Effector CD4-positive, alpha-beta T cell (primary cell): ENCODE data around the gene USP19.

ENCODE experiments used
- DNase-seq: peaks from one replicate; pipeline ENCODE4 v3.0.0-alpha.2; 2020

USP19 gene

DNA sequence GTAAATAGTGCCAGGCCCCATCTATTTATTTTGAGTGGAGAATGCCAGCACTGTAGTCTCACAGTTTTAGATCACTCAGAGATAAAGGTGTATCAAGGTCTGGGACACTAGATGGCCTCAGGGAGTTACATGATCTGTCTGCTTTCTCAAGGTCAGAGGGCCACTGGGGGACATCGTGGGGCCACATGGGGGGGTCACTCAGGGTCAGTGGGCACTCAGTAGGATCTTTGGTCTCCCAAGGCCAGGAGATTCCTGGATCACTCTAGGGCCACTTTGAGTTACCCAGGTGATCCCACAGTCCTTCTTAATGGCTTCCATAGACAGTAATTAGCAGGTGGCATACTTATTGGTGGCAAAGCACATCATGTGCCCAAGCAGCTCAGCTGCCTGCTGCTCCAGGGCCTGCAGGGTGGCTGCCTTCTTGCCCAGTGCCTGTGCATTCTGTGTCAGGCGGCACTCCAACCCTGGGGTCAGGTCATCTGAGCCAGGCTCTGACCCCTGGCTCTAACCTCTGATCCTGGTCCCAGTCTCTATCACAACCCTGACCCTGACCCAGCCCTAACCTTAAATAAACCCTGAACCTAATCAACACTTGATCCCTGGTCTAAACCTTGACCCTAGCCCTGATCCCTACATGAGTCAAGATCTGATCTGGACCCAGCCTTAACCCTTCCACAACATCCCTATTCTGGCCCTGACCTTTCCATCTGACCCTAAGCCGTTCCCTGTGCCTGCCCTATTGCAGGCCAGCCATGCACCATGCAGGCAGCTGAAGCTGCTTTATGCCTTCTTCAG lies 14.0 kb upstream of the USP19 start:
- no peak for DNase-seq

DNA sequence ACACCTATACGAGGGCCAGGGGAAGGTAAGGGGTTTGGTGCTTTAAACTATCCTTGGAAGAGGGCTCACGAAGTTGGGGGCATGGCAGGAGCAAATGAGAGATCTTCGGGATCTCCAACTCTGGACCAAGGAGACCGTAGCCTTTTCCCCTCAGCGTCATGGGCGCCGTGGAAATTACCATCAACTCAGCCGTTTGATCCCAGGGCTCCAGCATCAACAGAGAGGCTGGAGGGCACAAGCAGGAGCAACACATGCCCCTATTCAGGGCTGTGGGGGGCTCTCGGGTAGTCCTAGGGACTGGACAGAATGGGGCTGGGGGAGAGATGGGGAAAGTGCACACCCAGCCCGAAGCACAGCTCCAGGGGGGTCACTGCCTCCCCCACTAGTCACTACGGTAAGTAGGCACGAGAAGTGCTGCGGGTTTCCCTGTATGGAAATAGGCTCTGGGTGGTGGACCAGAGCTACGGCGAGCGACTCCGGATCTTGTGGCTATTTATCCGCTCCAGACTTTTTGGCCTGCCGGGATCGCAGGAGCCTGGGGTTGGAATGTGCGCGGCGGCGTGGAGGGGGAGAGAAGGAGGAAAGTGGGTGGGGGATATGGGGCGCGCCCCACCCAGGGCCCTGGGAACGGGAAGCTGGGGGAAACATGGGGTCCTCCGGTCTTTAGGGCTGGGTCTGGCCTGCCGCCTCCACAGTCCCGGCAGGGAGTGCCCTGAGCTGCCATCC lies 12.8 kb upstream of the USP19 start:
- no peak for DNase-seq

DNA sequence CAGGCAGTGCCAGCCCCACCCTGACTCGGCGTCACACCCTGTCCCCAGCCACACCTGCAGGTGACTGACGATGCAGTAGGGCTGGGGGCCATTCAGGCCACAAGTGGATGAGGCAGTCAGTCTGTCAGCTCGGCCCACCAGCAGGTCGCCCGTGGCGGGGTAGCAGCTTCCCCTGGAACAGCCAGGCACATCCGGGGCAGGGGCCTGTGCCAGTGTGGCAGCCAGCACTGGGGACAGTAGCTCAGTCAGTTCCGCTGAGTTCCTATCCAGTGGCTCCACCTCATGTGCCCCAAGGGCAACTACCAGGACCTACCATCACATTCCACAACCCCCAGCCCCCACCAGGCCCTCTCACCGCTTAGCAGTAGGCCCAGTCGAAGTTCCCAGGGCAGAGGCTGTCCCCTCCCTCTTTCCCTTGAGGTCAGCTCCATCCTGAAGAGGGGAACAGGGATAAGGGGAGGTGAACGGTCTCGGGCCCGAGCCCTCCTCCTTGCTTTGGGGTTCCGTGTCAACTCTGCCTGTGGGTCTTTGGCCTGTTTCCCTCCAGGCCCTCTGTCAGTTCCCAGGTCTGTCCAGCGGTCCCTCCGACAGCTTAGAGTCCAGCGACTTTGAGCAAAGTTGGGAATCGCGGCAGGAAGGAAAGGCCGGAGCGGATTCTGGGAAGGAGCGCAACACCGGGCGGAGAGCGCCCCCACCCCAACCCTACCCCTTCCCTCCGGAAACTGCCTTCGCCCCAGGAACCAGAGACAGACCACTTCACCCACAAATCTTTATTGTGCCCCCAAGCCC lies 12.0 kb upstream of the USP19 start, which contains the start of gene LAMB2:
Gene LAMB2, minus strand, starts transcription at position 614 of the 789 bp plus-strand sequence. Its CDS starts 183 bp downstream, at position 431.
- no peak for DNase-seq

DNA sequence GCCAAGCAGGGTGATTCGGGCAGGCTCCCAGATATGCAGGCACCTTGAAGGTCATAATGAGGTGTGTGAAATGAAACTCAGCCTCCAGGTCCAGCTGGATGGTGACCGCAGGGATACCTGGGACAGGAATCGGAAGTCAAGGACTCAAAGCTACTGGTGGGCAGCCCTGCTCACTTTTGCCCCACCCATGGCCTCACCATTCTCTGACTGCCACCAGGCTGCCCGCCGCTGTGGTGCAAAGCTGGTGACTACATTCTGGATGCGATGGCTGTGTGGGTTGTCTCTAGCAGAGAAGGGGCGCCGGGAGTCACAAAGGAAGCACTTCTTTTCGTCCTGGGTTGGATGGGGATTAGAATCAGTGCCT lies 11.4 kb upstream of the USP19 start:
- DNase-seq, result no peak

DNA sequence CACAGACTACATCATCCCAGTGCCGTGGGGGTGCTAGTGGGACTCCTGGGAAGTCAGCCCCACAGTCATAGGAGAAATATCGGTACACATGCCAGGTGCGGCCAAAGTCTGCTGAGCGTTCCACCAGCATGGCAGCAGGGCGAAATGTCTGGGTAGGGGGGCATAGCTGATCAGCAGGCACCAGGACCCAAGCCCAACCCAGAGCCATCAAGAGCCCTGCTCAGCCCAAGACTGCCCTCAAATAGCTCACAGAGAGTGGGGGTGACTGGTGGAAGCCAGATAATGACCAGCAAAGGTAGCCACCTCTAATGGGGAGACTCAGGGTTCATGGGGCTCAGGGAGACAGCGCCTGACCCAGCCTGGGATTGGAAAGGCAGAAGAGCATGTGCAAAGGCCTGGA lies 11.0 kb upstream of the USP19 start:
- no peak for DNase-seq

DNA sequence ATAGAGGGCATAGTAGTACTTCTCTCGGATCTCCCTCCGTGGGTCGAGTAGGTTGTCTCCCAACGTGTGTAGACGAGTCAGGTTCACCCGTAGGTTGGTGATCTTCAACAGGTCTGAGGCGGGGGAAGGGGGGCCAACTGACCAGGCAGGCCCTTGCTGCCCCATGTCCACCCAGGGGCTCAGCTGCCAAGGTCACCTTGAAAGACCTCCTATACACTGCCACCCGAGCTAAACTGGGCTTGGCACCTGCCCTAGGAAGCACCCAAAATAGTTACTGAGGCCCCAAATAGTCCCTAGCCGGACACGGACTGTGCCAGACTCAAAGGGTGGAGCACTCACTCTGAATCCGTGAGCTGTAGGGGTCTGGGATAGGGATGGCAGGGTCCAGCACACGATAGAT lies 10.4 kb upstream of the USP19 start:
- DNase-seq, result no peak

DNA sequence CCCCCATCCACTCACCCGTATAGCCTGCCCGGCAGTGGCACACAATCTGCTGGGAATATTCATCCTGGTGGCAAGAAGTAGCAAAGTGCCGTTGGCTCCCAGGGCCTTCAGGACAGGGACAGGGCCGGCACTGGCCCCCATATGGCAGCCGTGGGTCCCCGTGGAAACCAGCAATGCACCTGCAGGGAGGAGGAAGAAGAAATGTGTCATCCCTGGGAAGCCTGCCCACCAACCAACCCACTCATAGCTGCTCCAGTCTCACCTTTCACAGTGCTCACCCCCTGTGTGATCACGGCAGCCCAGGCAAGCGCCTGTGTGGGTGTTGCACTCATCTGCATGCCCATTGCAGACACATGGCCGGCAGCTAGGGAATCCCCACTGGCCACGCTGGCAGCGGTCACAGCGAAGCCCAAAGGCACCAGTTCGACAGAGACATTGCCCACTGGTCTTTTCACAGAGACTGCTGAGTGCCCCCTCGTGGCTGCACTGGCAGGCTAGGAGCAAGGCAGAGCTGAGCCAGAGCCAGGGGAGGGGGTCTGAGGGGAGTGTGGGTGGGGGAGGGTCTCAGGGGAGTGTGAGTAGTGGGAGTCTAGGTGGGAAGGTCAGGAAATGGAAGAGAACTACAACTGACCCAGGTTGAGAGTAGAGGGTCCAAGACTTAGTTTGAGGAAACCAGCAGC lies 4.5 kb upstream of the USP19 start:
- no peak for DNase-seq

DNA sequence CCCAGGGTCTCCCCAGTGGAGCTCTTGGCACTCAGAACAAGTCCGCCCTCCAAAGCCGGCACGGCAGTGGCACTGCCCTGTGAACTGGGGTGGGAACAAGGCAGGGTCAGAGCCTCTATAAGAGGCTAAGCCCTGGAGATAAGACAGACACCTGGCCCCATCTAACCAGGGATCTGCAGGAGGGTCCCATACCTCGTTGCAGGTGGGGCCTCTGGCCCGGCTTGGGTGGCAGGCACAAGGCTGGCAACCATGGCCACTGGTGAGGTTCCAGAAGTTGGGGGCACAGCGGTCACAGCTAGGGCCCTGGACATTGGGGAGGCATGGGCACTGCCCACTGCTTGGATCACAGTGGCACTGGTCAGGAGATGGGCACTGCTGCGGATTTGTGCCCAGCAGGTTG lies 3.6 kb upstream of the USP19 start:
- no peak for DNase-seq

DNA sequence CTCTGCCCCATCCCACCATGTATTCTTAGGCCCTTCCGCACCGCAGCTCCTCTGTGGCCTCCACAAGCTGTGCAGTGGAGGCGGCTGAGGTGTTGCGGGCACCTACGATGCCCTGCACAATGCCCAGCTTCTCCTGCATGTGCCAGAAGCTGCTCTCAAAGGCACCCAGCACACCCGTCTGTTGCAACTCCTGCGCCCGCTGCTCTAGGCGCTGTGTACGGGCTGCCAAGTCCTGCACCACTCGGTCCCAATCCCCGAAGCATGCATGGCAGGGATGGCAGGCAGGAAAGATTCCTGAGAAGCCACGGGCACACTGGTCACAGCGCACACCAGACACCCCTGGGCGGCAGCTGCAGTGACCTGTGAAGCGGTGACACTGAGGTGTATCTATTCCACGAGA lies 3.1 kb upstream of the USP19 start:
- DNase-seq, result no peak

DNA sequence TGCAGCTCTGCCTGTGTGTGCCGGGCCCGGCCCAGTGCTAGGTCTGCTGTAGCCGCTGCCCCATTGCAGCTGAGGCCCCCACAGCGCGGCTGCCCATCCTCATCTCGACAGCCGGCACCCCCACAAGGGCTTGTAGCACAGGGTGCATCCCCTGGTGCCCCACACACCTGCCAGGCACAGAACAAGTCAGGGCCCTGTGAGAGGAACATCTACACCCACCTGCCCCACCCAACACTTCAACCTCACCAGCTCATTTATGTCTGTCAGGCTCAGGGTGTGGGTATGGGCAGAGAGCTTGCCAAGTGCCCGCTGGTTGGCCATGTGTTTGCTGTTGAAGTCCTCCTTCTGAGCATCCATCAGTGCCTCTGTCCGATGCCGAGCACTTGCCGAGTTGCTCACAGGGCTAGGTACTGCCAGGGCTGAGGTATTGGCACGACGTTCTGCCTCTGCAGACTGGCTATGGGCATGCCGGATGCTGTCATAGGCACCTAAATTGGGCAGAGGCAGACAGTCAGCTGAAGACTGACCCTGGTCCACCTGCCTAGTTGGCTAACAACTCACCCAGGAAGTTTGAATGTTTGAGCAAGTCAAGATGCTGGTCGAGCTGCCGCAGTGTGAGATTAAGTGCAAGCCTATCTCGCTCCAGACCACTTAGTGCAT lies 2.4 kb upstream of the USP19 start:
- DNase-seq, result no peak

DNA sequence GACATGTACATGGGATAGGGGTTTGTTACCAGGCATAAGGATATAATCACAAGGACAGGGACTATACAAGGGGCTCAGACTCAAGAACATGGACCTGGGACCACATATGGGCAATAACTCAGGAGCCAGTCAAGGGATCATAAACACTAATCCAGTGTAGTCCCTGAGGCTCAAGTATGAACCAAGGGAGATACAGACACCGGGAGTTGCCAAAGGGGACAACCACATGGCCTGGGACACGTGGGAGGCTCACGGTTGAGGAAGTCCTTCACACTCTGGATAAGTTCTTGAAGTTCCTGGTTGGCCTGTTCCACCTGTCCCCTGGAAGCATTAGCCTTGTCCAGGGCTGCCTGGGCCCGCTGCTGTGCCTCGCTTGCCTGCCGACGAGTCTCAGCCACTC lies 1.8 kb upstream of the USP19 start:
- no peak for DNase-seq

DNA sequence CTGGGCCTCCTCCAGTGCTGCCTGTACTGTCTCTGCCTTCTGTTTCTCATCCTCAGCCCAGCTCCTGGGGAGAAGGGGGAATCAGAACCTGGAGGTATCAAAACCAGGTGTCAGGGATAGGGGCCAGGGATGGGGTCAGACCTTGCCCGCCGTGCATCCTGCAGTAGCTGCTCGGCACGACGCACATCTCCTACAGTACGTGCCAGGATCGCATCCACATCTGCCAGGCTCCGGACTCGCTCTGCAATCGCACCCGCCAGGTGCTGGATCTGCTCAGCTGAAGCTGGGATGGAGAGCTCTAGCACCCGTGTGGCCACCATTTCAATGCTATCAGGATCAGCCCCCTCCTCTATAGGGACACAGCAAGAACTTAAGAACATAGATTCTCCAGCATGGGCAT lies 1.4 kb upstream of the USP19 start:
- DNase-seq, result no peak

DNA sequence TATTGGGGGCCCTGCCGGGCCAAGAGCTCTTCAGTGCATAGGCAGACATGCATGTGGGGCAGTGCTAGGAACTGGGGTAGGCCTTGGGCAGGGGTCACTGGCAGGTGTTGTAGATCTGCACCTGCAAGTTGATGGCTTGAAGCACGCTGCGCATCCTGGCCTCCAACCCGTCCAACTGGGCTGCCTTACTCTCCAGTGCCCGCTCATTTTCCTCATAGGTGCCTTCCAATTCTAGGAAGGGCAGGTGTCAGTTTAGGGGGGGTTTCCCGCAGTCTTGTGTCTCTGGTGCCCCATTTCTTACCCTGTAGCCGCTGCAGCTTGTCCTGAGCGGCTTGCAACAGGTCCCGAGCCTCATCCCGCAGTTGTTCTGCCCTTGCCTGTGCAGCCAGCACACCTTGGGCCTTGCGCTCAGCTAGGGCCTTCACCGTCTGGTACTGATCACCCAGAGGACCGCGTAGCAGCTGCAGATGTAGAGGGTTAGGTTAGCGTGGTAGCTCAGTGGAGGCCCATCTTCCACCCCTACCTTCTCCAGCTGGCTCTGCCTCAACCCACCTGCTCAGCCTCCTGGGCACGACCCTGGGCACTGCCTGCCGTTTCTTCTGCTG lies 611 bp upstream of the USP19 start:
- no peak for DNase-seq

DNA sequence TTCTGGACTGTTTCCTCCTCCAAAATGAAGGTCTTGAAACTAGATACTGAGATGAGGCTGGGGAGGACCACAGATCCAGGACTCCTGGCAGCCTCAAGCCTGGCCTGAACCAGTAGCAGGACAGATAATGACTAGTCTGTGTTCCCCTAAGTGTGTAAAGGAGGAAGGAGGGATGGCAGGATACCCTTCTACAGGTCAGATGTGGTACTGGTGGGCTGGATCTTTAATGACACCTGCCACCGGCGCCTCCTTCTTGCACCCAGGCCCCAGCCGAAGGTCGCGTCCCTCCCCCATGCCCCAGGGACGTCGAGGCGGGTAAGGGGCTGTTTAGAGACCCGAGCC lies 556 bp downstream of the USP19 start:
- DNase-seq, result no peak

DNA sequence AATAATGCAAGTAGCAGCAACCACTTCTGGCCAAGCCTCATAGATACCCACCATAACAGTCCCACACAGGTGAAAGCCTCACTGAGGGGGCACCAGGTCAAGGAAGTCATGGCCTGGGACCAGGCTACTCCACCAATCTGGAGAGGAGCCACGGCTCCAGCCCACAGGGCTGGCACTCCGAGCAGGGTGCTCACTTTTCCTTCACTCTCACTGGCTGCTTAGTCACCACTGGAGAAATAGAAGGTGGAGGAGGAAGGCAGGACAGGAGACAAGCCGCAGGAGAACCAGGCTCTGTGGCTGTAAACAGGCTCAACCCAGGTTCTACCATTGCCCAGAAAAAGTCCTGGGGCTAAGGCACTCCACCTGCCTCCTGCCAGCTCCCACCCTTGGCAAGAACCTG lies 1.2 kb downstream of the USP19 start:
- DNase-seq, result no peak

DNA sequence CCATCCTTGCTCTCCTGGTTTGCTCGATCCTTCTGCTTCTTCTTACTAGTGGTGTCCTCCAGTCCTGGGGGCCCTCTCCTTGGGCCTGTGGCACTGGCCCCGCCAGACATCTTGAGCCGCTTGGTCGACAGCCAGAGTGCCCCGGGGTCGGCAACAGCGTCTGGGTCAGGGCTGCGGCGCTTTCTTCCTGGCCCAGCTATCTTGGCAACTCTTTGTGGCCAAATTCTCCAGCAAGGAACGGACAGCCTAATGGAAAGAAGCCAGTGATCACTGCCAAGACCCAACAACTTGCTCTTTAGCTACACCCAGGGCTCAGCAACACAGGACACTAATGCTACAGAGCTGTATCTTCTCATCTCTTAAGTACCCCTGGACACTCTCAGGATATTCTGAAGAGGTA lies 1.6 kb downstream of the USP19 start:
- DNase-seq, result no peak

DNA sequence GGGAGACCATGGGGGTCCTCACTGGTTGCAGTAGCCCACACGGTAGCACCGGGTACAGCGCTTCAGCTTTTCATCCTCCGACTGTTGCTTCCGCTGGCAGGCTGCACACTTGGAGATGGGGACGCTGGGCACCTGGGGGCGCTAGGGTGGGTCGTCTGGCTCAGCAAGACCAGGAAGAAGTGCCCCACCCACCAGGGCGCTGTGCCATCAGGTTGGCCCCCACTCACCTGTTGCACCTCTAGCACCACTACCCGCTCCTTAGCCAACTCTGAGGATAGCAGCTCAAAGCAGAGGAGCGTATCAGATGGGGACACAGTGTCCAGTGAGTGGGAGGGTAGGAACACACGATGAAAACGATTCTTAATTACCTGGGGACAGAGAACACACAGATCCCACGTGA lies 8.4 kb downstream of the USP19 start:
- no peak for DNase-seq

DNA sequence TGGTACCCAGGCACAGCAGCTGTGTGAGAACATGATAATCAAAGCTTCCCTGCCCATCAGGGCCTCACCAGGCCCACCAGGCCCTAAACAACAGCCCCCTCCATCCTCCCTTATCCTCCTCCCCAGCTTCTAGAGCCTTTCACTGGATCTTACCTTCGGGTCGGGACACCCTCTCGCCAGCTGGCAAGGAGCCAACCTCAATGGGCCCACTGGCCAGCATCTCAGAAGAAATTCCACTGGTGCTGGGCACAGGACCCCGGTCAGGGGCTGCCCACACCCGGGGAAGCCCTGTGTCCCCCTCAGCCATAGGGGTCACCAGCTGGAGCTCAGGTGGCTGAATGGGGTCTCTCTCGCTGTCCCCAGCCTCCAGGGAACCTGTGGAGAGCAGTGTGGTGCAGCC lies 9.3 kb downstream of the USP19 start:
- no peak for DNase-seq

DNA sequence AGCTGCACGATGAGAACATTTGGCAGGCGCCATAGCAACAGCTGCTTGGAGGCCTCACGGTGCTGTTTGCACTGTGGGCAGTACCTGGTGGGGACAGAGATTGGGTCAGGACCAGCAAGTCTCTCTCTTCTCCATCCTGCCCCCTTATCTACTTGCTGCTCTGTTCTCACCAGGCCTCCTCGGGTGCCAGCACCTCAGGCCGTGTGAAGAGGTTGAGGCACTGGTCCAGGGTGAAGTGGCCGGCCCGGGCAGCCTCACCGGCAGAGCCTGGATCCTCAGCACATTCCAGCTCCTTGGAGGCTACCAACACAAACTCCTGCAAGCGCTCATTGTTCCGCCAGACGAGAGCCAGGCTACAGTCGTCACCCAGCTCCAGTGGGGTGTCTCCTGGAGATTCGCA lies 9.8 kb downstream of the USP19 start:
- no peak for DNase-seq

DNA sequence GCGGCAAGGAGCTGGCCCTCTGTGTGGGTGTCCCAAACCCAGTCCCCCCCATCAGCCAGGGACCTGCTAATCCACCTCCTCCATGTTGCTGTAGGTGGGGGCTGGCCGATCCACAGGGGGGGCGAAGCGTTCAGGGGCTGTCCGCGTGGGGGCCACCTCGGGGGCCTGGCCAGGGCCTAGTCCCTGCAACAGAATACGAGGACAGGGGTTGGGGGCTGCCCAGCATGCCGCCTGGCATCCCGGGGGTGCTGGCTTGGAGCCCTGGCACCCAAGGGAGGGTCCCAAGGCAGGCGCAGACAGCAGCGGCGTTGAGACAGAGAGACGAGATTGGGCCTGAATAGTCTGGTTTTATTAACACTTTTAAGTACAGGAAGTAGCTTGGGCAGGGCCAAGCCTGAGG lies 12.3 kb downstream of the USP19 start:
- no peak for DNase-seq

DNA sequence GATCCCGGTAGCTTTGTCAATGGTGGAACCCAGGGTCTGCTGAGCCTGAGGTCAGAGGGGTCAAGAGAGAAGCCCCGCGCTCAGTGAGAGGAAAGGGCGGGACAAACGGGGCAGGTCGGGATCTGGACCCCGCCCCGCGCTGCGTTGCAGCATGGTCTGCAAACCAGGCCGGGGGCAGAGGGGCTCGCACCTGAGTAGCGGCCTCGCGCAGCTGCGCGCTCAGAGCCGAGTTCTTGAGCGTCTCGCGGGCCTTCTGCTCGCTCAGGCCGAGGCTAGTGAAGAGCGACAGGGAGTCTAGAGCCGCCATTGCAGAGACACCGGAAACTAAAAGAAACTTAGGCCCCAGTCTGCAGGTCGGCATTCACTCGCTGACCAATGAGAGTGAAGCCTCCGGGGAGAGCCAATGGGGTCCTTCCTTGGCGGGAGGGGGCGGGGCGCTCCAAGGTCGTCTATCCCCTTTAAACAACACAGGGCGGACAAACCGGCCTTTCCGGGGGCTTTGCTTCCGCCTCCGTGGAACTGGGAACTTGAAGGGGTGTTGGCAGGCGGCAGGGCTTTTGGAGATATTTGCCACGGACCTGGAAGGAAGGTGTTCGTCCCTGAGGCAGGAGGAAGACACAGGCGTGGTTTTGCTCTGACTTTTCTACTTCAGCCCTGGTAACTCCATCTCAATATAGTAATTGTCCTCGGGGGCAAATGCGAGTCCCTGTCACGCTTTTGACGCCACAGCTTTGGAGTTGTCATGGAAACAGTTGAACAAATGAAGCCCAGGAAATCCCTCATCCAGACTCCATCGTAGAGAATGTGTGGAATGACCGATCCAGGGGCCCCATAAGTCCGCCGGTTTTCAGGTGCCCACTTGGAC lies 16.0 kb downstream of the USP19 start, which contains the start of gene QARS1:
Gene QARS1, minus strand, starts transcription at position 331 of the 865 bp plus-strand sequence. Its CDS starts 24 bp downstream, at position 307.
- DNase-seq, result peak; percentile 87
